HG03457 (cell line): ENCODE results near the gene FBXO11.
A peak's percentile ranks its signal among the peaks of the same experiment; 100 is the strongest.
"Not testable (repeated sequence)": the region's sequence is repeated elsewhere in the genome, so short reads cannot be mapped to it uniquely, and the experiment has no call there.

Source experiments
- ATAC-seq: cut with Tn5 transposase; IDR thresholded peaks from one replicate; pipeline ENCODE4 v1.9.1; 2021; ENCODE audit warnings: moderate number of reproducible peaks; ENCODE audit not compliant: unreplicated experiment

FBXO11 gene

DNA sequence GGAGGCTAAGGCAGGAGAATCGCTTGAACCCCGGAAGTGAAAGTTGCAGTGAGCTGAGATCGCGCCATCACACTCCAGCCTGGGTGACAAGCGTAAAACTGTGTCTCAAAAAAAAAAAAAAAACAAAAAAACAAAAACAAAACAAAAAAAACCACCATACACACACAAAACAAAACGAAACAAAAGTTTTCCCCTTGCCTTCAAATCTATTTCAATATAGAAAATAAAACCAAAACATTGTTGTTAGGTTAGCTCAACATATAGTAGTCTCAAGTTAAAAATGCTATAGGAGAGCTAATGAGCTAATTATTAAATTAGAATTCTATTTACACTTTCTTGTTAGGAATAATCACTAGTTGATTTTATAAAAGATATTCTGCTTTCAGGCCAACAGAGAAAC, 43.3 kb downstream of the FBXO11 start:
- ATAC-seq: no peak

DNA sequence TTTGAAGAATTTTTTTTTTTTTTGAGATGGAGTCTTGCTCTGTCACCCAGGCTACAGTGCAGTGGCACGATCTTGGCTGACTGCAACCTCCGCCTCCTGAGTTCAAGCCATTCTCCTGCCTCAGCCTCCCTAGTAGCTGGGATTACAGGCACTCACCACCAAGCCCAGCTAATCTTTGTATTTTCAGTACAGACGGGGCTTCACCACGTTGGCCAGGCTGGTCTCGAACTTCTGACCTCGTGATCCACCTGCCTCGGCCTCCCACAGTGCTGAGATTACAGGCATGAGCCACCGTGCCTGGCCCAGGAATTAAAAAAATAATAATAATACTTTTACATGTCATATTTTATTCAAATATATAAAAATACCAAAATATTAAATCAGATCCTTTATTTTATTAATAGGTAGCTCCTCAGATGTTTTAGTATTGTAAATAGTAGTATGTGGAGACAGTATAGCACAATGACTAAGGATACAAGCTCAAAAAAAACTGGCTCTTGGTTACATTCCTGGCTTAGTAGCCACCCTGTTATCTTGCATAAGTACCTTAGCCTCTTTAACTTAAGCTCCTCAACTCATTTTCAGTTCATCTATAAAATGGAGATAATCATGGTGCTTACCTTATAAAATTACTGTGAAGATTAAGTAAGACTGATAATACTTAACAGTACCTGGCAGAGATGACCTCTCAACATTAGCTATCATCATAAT, 53.1 kb downstream of the FBXO11 start:
- not testable (repeated sequence) for ATAC-seq

DNA sequence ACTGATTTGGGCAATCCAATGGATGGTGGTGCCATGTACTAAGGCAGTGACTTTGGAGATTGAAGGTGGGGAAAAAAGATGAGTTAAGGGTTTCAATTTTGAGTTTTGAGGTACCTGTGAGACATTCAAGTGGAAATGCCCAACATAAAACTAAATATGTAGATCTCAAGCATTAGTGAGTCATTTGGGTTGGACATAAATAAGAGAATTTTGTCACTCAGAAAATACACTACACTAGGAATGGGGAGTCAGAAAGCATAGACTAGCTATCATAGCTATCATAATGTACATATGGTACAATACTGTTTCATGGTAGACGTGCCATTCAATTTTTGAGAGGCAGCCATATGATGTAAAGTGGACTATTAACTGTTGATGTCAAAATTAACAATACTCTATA, 56.1 kb downstream of the FBXO11 start:
- ATAC-seq: no peak

DNA sequence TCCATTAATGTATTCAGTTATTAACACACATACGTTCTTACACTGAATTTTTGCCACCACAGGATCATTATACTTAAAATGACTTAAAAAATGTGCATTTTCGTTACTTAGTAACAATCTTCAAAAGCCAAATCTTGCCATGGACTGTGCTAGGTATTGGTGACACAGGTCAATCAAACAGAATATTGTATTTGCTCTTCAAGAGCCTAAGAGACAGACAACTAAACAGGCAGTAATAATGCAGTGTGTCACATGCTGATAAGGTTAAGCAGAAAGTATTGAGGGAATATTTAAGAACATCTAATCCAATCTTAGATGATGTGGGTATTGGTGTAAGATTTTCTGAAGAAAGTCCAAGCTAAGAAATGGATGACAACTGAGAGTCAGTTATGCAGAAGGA, 56.9 kb downstream of the FBXO11 start:
- ATAC-seq: no peak

DNA sequence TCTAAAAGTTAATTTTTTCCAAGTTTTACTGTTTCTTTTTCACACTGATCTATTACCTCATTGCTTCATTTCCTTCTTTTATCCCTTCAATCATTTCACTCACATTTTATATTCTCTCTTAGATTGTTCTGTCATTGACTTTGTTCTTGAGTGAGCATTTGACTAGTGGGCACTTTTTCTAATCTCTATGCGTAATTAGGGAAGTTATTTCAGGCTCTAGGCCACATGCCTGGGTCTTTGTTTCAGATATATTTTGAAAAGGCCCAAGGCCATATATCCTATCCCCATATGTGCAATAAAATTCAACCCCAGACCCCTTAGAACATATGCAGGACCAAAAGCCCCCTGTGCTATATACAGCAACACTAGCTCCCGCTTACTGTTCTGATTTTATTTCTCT, 62.1 kb downstream of the FBXO11 start:
- no peak for ATAC-seq

DNA sequence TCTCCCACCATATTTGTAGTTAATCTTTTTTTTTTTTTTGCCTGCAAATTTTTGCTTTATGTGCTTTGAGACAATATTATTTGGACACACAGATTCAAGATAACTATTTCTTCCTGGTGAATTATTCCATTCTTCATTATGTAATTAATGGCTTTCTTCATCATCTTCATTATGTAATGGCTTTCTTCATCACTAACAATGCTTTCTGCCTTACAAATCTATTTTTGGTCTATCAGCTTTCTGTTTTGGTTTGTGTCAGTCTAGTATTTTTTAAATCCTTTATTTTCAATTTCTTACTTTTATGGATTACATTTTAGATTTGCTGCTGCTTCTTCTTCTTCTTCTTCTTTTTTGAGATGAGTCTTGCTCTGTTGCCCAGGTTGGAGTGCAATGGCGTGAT, 62.9 kb downstream of the FBXO11 start:
- ATAC-seq: no peak

DNA sequence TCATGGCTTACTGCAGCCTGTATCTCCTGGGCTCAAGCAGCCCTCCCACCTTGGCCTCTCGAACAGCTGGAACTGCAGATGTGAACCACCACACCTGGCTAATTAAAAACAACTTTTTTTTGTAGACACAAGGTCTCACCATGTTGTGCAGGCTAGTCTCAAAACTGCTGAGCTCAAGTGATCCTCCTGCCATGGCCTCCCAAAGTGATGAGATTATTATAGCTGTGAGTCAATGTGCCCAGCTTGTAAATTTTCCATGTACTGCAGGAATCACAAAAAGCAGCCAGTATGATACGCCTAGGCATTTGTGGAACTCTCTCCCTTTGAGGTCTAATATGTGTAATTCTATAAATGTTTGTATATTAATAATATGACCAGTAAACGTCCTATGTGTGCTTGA, 63.5 kb downstream of the FBXO11 start:
- ATAC-seq: no peak

DNA sequence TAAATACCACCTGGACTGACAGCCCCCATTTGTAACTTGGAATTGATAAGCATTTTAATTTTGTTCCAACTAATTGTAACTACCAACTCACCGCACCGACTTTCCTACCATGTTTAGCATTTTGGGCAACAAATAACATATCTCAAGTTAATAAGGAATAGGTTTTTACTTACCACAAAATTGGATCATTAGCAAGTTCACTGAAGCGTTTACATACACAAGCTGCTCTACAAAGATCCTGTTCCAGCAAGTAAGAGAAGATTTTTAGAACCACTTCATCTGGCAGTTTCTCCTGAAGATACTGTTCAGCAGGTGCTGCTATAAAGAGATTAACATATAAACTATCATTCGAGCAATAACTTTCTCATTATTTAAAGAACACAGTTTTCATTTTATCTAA, 67.6 kb downstream of the FBXO11 start:
- no peak for ATAC-seq

DNA sequence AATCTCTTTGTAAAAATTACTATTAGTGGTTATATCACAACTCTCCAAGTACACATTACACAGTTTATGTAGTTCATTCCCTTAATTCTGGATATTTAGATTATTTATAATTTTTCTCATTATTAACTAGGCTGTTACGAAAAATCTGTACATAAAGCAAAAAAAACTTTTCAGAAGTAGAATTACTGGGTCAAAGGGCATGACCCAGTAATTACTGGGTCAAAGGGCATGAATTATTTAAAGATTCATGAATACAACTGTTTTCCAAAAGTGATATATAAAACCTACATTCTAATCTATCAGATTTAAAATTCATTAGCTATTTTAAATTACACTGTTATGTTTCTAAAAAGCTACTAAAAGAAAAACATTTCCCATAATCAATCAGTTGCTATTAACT, 68.0 kb downstream of the FBXO11 start:
- ATAC-seq: no peak

DNA sequence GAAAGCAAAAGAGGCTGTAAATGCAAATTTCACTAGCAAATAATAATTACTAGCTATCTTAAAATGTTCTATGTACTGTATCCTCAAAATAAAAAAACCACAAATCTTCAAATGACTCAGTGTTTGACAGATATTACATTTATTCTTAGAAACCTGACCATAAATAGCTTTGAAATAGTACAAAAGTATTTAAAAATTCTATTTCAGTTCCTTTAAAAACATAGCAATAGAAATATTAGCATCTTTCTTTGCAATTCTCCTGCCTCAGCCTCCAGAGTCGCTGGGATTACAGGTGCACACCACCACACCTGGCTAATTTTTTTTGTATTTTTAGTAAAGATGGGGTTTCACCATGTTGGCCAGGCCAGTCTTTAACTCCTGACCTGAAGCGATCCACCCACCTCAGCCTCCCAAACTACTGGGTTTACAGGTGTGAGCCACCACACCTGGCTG, 72.8 kb downstream of the FBXO11 start:
- ATAC-seq: peak; percentile 70

DNA sequence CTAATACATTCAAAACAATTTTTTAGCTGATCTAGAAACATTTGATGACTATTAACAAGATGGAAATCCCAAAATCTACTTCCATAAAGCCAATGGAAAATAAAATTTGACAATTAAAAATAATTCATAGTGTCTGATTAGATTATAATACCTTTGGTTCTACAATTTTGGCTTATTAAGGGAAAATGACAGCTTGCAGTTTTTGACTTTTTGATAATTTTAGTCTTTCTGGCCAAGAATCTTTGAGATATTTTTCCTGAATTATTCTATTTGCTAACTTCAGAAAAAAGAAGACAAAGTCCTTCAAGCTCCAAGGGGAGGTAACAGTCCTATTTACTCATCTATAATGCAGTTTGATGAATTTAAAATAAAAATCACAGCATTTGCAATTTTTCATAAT, 83.8 kb downstream of the FBXO11 start:
- no peak for ATAC-seq

DNA sequence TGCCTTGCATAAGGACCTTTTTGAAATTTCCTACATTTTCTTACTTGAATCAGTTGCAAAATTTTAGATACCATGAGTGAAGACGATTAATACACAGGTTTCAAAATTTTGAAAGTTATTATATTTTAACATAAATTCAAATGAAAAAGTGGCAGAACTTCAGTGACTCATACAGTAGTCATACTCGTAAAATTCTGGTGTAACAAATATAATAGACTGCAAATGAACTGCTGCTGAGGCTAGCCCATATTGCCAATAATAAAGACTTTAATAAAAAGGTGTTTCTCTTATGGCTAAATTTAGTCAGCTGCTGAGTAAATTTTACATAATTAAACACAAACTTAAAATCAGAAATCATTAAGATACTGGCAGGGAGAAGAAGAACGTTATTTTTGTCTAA, 86.5 kb downstream of the FBXO11 start:
- no peak for ATAC-seq

DNA sequence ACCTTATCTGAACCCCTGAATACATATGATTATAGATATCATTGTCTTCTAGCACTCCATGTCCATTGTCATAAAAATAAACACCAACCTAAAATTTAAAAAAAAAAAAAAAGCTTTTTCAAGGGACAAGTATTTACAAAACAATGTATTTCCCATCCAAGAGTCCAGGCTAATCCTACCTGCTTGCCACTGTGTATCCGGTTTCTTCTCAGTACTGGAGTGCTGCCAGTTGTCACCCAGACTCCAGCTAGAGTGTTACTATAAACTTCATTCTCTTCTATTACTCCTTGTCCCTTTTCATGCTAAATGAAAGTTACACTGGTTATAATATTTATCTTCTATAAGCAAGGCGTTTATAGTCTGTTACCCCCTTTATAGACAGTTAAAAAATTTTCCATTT, 87.5 kb downstream of the FBXO11 start:
- ATAC-seq: no peak

DNA sequence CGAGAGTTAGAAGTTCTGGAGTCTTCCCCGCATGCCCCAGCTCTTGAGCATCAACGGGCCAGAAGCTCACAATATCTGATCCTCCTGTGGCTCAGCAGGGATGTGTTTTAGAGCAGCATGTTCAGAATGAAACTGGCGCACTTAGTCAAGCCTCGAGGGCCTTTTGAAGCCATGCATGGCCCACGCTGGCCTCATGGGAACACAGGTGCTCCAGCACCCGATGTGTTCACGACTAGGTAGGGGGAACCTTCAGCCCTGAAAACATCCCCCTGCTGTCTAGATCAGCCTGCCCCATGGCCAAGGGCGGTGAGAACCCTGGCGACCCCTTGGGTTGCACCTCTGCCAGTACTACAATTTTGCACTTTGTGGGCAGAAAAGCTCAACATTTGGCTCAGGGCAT, 90.5 kb downstream of the FBXO11 start:
- ATAC-seq: no peak

DNA sequence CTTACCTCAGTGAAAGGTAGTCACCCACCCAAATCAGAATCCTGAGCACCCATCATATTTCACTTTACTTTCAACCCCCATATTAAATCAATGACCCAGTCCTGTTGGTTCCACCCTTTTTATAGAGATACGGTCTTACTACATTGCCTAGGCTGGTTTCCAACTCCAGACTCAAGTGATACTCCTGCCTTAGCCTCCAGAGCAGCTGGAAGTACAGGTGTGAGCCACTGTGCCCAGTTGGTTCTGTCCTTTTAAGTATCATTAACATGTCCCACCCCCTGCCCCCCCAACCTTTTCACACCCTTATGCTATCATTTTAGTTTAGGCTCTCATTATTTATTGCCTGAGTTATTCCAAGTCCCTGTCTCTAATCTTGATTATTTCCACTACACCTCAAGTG, 94.6 kb downstream of the FBXO11 start:
- ATAC-seq: no peak

DNA sequence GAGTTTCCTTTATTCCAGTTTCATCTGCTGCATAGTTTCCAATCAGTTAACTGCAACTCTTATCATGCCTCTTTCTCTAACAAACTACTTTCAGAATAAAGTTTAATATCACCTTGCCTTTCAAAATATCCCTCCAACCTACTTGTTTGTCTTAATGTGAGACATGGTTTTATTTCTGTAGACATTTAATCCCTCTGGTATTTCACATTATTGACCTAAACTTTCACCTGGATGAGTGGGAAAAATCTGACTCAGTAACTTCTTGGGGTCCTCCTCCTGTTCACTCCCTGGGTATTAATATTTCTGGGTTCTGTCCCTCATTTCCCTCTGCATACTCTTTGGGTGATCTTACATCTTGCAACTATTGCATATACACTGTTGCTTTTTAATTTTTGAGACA, 95.4 kb downstream of the FBXO11 start:
- ATAC-seq: no peak

DNA sequence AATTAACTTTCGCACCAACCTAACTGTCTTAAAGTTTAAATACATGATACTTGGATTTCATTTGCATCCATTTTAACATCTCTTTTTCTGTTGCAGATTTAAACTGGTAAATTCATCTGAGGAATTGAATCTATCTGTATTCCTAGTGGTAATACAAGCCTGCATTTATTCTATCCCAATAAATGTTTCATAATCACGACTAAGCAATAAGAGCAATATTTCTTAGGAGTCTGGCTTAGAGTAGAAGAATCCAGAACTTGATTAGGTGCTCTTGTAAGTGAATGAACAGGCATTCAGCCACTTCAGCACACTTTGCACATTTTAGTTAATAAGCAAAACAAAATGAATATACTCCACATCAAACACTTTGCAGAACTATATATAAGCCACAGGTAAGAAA, 96.4 kb downstream of the FBXO11 start:
- no peak for ATAC-seq

DNA sequence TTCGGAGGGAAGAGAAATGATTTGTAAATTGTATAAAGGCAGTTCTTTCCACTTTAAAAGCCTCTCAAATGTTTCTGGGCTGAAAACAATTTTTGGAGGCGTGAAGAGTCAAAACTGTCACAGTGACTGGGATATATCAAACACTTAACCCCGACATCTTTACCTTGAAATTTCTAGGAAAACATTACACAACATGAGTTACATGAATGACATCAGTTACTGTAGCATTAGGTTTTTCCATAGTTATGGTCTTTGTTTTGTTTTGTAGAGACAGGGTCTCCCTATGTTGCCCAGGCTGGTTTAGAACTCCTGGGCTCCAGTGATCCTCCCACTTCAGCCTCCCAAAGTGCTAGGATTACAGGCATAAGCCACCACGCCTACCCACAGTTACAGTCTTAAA, 97.7 kb downstream of the FBXO11 start:
- no peak for ATAC-seq

DNA sequence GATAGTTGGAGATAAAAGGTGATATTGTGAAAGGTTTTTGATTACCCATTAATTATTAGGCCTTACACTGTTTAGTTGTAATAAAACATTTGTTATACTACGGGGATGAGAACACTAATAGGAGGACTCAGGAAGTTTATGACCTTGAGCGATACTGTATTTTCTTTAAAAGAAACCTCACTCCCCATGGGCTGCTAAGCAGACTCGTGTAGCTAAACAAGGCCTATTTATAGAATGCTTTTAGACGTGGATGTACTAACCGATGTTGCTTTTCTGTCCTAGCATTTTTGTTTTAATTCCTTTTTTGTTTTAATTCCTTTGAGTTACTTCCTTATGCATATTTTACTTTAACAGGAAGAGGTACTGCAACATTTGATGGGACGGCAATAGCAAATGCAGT, 100.4 kb downstream of the FBXO11 start:
- ATAC-seq: no peak

DNA sequence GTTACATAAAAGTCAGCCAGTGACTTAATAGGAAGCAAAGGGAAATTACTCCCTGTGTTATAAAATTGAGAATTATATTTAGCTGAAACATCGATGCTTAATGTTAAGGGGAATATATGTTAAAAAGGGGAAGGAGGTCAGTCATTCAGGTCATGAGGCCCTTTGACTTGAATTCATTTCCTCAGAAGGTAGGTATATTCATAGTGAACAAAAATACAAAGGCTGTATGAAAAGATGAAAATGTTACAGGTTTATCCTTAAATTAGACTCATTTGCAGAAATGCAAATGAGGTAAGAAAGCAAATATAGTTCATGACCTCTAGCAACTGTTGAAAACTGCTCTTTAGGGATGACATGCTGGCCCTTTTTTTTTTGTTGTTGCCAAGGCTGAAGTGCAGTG, 102.5 kb downstream of the FBXO11 start:
- no peak for ATAC-seq

DNA sequence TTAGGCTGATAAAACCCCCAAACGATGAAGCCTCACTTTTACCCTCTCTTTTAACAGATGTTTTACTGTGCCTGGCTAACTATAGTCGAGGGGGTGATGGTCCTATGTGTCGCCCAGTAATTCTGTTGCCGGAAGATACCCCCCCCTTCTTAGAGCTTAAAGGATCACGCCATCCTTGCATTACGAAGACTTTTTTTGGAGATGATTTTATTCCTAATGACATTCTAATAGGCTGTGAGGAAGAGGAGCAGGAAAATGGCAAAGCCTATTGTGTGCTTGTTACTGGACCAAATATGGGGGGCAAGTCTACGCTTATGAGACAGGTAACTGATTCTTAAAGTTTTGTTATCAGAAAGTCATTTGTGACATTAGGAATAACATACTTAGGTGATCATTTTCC, 102.9 kb downstream of the FBXO11 start:
- ATAC-seq: no peak

DNA sequence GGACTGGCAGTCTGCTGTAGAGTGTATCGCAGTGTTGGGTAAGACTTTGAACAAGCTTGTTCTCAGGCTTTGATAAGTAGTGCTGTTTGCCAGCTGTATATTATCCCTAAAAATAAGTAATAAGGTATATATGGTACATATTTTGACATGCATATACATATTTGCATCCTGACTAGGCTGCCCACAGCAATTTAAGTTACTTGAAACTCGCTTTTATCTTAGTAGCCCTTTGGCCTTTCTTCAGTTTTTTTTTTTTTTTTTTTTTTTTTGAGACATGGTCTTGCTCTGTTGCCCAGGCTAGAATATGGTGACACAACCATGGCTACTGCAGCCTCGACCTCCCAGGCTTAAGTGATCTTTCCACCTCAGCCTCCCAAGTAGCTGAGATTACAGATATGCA, 105.2 kb downstream of the FBXO11 start:
- ATAC-seq: no peak

DNA sequence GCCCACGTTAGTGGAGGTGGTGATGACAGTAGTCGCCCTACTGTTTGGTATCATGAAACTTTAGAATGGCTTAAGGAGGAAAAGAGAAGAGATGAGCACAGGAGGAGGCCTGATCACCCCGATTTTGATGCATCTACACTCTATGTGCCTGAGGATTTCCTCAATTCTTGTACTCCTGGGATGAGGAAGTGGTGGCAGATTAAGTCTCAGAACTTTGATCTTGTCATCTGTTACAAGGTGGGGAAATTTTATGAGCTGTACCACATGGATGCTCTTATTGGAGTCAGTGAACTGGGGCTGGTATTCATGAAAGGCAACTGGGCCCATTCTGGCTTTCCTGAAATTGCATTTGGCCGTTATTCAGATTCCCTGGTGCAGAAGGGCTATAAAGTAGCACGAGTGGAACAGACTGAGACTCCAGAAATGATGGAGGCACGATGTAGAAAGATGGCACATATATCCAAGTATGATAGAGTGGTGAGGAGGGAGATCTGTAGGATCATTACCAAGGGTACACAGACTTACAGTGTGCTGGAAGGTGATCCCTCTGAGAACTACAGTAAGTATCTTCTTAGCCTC, 107.2 kb downstream of the FBXO11 start:
- ATAC-seq: no peak
